ENCODE measurements around the gene PTPRZ1. TPM values are rescaled to one million over a fixed set of nuclear protein-coding genes. Genes with fewer than 3 reads are reported as not detected.

PTPRZ1 gene
- total RNA-seq, 1 experiment from 2014 or later, result not detected

DNA sequence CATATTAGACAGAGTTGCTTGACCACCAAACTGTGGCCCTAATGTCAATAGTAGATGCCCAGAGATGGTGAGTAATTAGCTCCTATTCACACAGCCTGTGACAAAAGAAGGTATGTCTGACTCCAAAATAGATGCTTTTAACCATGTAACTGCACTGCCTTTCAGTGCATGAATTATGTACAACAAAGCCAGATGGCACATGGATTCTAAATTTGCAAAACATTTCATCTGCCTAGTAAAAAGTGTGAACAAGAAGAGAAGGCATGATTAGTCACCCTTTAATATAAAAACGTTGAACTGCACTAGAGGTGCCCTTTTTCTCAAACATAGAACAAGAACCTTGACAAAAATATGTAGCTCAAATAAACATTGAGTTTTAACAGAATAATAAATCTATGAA, 35.5 kb upstream of the PTPRZ1 start:
- no peak for ATAC-seq
- intact Hi-C loops (cut with micrococcal nuclease), result no loop called here

GRCh38 chr7:121847041-121847440, 25.9 kb upstream of the PTPRZ1 start:
- TF ChIP-seq, protein P1, sequence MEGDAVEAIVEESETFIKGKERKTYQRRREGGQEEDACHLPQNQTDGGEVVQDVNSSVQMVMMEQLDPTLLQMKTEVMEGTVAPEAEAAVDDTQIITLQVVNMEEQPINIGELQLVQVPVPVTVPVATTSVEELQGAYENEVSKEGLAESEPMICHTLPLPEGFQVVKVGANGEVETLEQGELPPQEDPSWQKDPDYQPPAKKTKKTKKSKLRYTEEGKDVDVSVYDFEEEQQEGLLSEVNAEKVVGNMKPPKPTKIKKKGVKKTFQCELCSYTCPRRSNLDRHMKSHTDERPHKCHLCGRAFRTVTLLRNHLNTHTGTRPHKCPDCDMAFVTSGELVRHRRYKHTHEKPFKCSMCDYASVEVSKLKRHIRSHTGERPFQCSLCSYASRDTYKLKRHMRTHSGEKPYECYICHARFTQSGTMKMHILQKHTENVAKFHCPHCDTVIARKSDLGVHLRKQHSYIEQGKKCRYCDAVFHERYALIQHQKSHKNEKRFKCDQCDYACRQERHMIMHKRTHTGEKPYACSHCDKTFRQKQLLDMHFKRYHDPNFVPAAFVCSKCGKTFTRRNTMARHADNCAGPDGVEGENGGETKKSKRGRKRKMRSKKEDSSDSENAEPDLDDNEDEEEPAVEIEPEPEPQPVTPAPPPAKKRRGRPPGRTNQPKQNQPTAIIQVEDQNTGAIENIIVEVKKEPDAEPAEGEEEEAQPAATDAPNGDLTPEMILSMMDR (conservative IDR thresholded peaks at IDR 0.05; ENCODE audit: low read depth, low read length), result no peak
- TF ChIP-seq EZH2 (IDR thresholded peaks at IDR 0.05; ENCODE audit: low read length, unreplicated experiment), result no peak
- no peak for TF ChIP-seq EZH2phosphoT487 (IDR thresholded peaks at IDR 0.05; ENCODE audit: borderline replicate concordance, low read length)
- no peak for ATAC-seq
- H2AFZ ChIP-seq (ENCODE audit: low read length), result no peak overlapping the region
- H3K9me3 ChIP-seq (ENCODE audit: low read length), result no peaks in the 10 kb centered on the region
- H3K9me2 ChIP-seq (replicated peaks; ENCODE audit: low read length), result no peaks in the 10 kb centered on the region
- no peaks in the 10 kb centered on the region for H4K20me1 ChIP-seq (ENCODE audit: low read length)
- CTCF ChIA-PET, result no interaction called here
- H3K4me1 ChIP-seq (ENCODE audit: insufficient read depth, low read length), result no peaks in the 10 kb centered on the region
- H3K27me3 ChIP-seq (ENCODE audit: low read length), result no peaks in the 10 kb centered on the region
- POLR2A ChIA-PET (ENCODE audit: unreplicated experiment), result interaction anchor here (0.6 kb wide), 1 partner anchor 70 kb away, joined by 6 read pairs; no protein-coding TSS in a partner anchor
- intact Hi-C loops (cut with micrococcal nuclease), result no loop called here
- H3K79me2 ChIP-seq (ENCODE audit: low read length), result no peaks in the 10 kb centered on the region
- DNase-seq, result no peak
- no peak overlapping the region for H3K9ac ChIP-seq (ENCODE audit: low read length)
- H3K27ac ChIP-seq (ENCODE audit: low read length), result no peak overlapping the region
- no peak overlapping the region for H3K4me2 ChIP-seq (ENCODE audit: low read length)
- no peak overlapping the region for H3K4me3 ChIP-seq (ENCODE audit: low read length)
- no peaks in the 10 kb centered on the region for H3K36me3 ChIP-seq (ENCODE audit: low read depth, low read length)
- BruUV-seq (replicated peaks), result no TSS peak
- H3F3A ChIP-seq (ENCODE audit: low read length, unreplicated experiment), result no peaks in the 10 kb centered on the region

More for the DNA sequence above, 35.5 kb upstream of the PTPRZ1 start:
- no TSS peak for BruUV-seq (replicated peaks)
- H3K9ac ChIP-seq (ENCODE audit: low read length), result no peak overlapping the region
- ChIA-PET POLR2A (ENCODE audit: unreplicated experiment) (no interaction called here), CTCF (no interaction called here)
- no peaks in the 10 kb centered on the region for H3K36me3 ChIP-seq (ENCODE audit: low read depth, low read length)
- H3F3A ChIP-seq (ENCODE audit: low read length, unreplicated experiment), result no peaks in the 10 kb centered on the region
- H3K4me3 ChIP-seq (ENCODE audit: low read length), result no peak overlapping the region
- H3K9me2 ChIP-seq (replicated peaks; ENCODE audit: low read length), result no peaks in the 10 kb centered on the region
- H4K20me1 ChIP-seq (ENCODE audit: low read length), result no peaks in the 10 kb centered on the region
- no peaks in the 10 kb centered on the region for H3K79me2 ChIP-seq (ENCODE audit: low read length)
- DNase-seq, result no peak
- TF ChIP-seq, protein P1 (conservative IDR thresholded peaks at IDR 0.05; ENCODE audit: low read depth, low read length), result no peak
- no peak for TF ChIP-seq EZH2 (IDR thresholded peaks at IDR 0.05; ENCODE audit: low read length, unreplicated experiment)
- no peak for TF ChIP-seq EZH2phosphoT487 (IDR thresholded peaks at IDR 0.05; ENCODE audit: borderline replicate concordance, low read length)
- H3K4me1 ChIP-seq (ENCODE audit: insufficient read depth, low read length), result no peaks in the 10 kb centered on the region
- no peak overlapping the region for H3K27ac ChIP-seq (ENCODE audit: low read length)
- H2AFZ ChIP-seq (ENCODE audit: low read length), result no peak overlapping the region
- H3K9me3 ChIP-seq (ENCODE audit: low read length), result no peaks in the 10 kb centered on the region
- no peak overlapping the region for H3K4me2 ChIP-seq (ENCODE audit: low read length)
- peaks cover 17% of the 10 kb centered on the region for H3K27me3 ChIP-seq (ENCODE audit: low read length)

DNA sequence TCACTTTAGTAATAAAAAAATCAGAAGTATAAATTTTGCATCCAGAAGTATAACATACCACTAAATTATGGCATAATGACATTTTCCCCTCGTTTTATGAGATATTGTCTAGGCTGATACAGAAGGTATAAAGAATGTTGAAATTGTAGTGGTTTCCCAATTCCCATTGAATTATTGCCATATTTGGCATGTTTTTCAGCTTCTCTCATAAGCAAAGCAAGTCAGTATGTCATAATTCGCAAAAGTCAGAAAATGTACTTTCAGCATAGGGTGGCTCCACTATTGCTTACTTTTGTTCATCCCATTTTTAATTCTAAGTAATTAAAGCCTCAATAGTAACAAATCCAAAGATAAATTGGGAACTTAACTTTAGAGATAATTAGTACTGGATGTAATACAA, 19.7 kb upstream of the PTPRZ1 start:
- Histone ChIP-seq H3K4me3 (ENCODE audit: low read length) (no peak overlapping the region), H3K4me2 (ENCODE audit: low read length) (no peak overlapping the region), H3K9me3 (ENCODE audit: low read length) (no peaks in the 10 kb centered on the region), H3K9ac (ENCODE audit: low read length) (no peak overlapping the region), H2AFZ (ENCODE audit: low read length) (no peak overlapping the region), H3K36me3 (ENCODE audit: low read depth, low read length) (no peaks in the 10 kb centered on the region), H3K27me3 (ENCODE audit: low read length) (no peaks in the 10 kb centered on the region), H3F3A (ENCODE audit: low read length, unreplicated experiment) (no peaks in the 10 kb centered on the region), H3K9me2 (replicated peaks; ENCODE audit: low read length) (no peaks in the 10 kb centered on the region), H3K4me1 (ENCODE audit: insufficient read depth, low read length) (no peaks in the 10 kb centered on the region), H3K79me2 (ENCODE audit: low read length) (no peaks in the 10 kb centered on the region), H4K20me1 (ENCODE audit: low read length) (no peaks in the 10 kb centered on the region), H3K27ac (ENCODE audit: low read length) (no peak overlapping the region)
- TF ChIP-seq EZH2phosphoT487 (IDR thresholded peaks at IDR 0.05; ENCODE audit: borderline replicate concordance, low read length) (no peak), EZH2 (IDR thresholded peaks at IDR 0.05; ENCODE audit: low read length, unreplicated experiment) (no peak)
- TF ChIP-seq, protein P1 (conservative IDR thresholded peaks at IDR 0.05; ENCODE audit: low read depth, low read length), result no peak
- intact Hi-C loops (cut with micrococcal nuclease), result no loop called here
- POLR2A ChIA-PET (ENCODE audit: unreplicated experiment), result no interaction called here
- no TSS peak for BruUV-seq (replicated peaks)
- ATAC-seq, result no peak
- DNase-seq, result no peak
- CTCF ChIA-PET, result no interaction called here
